ENCODE data around the gene ARHGAP26.

The ARHGAP26 gene

DNA sequence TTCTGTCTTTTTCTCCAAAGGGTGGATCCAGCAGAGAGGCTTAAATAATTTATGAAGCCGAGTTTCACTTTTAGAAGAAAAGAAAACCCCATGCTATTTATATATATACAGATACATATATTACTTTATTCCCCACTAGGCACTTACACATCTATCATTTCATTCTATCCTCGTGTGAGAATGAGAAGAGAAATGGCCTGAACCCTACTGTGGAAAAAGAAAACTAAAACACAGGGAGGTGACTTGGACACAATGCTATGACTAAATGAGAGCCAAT, 438.1 kb downstream of the ARHGAP26 start:
- TF ChIP-seq, protein P1, sequence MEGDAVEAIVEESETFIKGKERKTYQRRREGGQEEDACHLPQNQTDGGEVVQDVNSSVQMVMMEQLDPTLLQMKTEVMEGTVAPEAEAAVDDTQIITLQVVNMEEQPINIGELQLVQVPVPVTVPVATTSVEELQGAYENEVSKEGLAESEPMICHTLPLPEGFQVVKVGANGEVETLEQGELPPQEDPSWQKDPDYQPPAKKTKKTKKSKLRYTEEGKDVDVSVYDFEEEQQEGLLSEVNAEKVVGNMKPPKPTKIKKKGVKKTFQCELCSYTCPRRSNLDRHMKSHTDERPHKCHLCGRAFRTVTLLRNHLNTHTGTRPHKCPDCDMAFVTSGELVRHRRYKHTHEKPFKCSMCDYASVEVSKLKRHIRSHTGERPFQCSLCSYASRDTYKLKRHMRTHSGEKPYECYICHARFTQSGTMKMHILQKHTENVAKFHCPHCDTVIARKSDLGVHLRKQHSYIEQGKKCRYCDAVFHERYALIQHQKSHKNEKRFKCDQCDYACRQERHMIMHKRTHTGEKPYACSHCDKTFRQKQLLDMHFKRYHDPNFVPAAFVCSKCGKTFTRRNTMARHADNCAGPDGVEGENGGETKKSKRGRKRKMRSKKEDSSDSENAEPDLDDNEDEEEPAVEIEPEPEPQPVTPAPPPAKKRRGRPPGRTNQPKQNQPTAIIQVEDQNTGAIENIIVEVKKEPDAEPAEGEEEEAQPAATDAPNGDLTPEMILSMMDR (IDR thresholded peaks at IDR 0.05): no peak
- no peak overlapping the region for H3K4me3 ChIP-seq
- DNase-seq (ENCODE audit: low spot score): no peak
- H3K27ac ChIP-seq: no peak overlapping the region

DNA sequence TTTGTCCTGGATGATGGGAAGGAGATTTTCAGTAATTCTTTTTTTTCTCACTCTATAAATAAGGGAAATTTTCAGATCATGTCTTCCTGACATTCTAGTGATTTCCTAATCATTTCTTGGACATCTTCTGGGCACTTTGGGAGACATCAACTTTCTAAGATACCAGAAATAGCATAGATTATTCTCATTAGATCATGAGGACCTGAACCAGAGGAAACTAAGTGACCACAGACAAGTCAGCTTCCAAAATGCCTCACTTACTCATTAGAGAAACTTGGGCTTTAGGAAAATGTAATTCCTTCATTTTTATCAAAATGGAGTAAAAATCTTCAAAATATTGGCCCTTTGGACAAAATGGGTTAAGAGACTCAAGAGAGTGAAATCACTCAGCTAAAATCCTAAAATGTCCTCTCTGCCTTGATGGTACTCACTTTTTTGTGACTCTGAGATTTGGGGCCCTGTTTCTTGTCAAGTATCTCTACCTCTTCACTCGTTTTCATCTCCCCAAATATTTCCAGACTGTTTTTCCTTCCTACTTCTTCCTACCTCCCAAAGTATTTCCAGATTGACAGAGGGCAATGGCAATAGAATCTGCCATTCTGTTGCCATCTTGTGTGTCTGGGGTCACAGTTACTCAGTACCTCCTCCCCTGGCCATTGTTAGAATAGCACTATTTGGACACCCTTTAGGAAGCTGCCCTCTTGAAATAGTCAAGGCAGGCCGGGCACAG, 438.8 kb downstream of the ARHGAP26 start:
- no peak for DNase-seq (ENCODE audit: low spot score)
- no peak overlapping the region for H3K27ac ChIP-seq
- H3K4me3 ChIP-seq: no peak overlapping the region
- TF ChIP-seq, protein P1 (IDR thresholded peaks at IDR 0.05): no peak

DNA sequence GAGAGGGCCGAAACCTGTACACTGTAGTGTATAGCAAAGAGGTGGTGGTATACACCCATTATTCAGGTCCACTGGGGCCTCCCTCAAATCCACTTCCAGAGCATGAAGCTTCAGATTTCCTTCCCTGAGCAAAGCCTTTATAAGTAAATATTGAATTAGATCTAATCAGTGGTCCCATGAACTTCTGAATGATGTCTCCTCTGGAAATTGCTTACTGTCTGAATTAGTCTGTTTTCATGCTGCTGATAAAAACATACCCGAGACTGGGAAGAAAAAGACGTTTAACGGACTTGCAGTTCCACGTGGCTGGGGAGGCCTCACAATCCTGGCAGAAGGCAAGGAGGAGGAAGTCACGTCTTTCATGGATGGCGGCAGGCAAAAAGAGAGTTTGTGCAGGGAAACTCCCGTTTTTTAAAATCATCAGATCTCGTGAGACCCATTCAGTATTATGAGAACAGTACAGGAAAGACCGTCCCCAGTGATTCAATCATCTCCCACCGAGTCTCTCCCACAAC, 439.8 kb downstream of the ARHGAP26 start:
- Histone ChIP-seq H3K27ac (no peak overlapping the region), H3K4me3 (no peak overlapping the region)
- no peak for DNase-seq (ENCODE audit: low spot score)
- TF ChIP-seq, protein P1 (IDR thresholded peaks at IDR 0.05): no peak

DNA sequence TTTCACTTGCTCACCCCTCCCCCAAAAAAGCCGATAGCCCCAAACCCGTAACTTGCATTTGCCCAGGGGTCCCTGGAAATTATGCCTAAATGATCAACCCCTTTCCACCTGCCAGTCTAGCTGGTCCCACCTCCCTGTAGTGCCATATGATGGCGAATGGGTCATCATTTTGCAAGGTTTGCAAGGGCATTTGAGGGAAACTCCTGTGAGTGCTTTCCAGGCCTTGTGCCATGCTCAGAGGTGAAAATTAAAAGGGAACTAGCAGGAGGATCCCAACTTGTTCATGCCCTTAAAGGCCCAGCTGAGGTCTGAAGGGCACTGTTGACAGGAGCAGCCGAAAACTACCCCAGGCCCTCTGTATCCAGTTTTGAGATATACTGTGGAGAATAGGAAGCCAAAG, 440.4 kb downstream of the ARHGAP26 start:
- H3K4me3 ChIP-seq: no peak overlapping the region
- TF ChIP-seq, protein P1 (IDR thresholded peaks at IDR 0.05): no peak
- no peak overlapping the region for H3K27ac ChIP-seq
- DNase-seq (ENCODE audit: low spot score): no peak

DNA sequence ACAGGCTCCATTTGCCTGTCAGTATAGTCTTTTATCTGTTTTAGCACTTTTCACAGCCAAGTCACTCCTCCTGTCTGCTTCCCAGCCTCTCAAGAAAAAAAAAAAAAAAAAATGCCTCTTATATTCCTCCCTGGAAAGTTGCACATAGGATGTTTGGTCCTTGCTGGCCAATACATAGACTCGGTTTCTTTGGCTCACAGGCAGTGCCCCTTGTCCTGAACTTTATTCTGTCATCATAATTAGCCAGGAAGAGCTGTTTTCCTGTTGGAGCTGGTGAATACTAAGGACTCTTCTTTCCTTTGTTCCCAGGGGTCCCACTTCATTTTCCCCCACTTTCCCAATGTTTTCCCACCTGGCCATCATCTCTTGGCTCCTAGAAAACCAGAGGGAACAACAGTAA, 442.1 kb downstream of the ARHGAP26 start:
- Histone ChIP-seq H3K27ac (no peak overlapping the region), H3K4me3 (no peak overlapping the region)
- no peak for DNase-seq (ENCODE audit: low spot score)
- TF ChIP-seq, protein P1 (IDR thresholded peaks at IDR 0.05): no peak

DNA sequence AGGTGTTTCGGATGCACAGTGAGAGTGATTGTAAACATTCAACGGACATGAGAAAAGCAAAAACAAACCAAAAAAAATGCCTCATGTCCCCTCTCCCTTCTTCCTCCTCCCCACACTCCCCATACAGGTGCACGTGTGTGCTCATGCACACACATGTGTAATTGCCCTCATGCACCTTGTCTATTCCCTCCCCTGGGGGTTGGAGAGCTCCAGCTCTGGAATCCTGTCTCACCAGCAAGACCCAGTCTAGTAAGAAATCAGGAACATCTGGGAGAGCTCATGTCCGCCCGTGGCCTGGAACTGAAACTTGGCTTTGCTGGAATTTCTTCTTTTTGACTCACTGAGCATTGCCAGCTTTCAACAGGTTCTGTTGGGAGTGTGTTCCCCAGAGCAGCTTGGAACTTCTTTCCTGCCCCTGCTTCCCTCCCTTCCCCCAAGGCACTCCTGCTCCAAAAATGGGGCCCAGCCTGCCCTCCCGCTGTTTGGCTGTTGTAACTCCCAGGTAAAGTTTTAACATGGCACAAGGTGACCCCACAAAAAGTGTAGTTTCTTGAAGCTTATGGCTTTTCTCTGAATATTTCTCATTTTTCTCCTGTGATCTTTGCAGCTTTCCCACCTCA, 443.2 kb downstream of the ARHGAP26 start:
- no peak overlapping the region for H3K4me3 ChIP-seq
- DNase-seq (ENCODE audit: low spot score): no peak
- H3K27ac ChIP-seq: no peak overlapping the region
- TF ChIP-seq, protein P1 (IDR thresholded peaks at IDR 0.05): no peak

DNA sequence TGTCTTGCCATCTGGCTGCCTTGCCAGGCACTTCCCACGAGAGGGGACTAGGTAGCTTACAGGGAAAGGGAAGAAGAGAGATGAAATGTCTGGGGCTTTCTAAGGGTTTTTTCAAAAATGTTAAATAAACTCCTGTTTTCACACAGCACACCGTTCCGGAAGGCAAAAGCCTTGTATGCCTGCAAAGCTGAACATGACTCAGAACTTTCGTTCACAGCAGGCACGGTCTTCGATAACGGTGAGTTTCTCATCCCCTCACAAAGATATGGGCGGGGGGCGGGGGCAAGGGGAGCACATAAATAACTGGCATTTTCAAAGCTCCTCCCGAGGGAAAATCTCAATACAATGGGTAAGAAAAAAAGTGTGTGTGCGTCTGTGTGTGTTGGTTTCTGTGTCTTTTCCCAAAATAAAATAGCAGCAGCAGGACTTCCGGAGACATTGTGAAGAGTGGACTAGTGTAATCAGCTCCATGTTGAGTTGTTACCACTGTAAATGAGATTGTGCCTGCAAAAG, 443.7 kb downstream of the ARHGAP26 start:
- no peak overlapping the region for H3K27ac ChIP-seq
- TF ChIP-seq, protein P1 (IDR thresholded peaks at IDR 0.05): no peak
- H3K4me3 ChIP-seq: no peak overlapping the region
- DNase-seq (ENCODE audit: low spot score): no peak
